ENCODE measurements around the gene ALG6. TPM values are rescaled to one million over a fixed set of nuclear protein-coding genes. Genes with fewer than 3 reads are reported as not detected.
"Not testable (repeated sequence)": the region's sequence is repeated elsewhere in the genome, so short reads cannot be mapped to it uniquely, and the experiment has no call there.

ALG6 gene
- total RNA-seq, 1 donor from 2014 or later, result 11.0 TPM

GRCh38 chr1:63328122-63328521, 39.3 kb upstream of the ALG6 start:
- no peak for DNase-seq (ENCODE audit: extremely low read depth, low read depth, low spot score)

GRCh38 chr1:63328781-63329180, 38.6 kb upstream of the ALG6 start:
- DNase-seq (ENCODE audit: extremely low read depth, low read depth, low spot score), result no peak

GRCh38 chr1:63329621-63330330, 37.7 kb upstream of the ALG6 start:
- no peak for DNase-seq (ENCODE audit: extremely low read depth, low read depth, low spot score)

- DNase-seq (ENCODE audit: extremely low read depth, low read depth, low spot score), result no peak
These were observed 37.0 kb upstream of the ALG6 start for GRCh38 chr1:63330331-63330916.

GRCh38 chr1:63342402-63342801, 25.0 kb upstream of the ALG6 start:
- no peak for DNase-seq (ENCODE audit: extremely low read depth, low read depth, low spot score)

- DNase-seq (ENCODE audit: extremely low read depth, low read depth, low spot score), result no peak
These were observed 23.5 kb upstream of the ALG6 start for GRCh38 chr1:63343922-63344321.

GRCh38 chr1:63350320-63350719, 17.1 kb upstream of the ALG6 start:
- no peak for DNase-seq (ENCODE audit: extremely low read depth, low read depth, low spot score)

GRCh38 chr1:63352736-63353135, 14.7 kb upstream of the ALG6 start:
- DNase-seq (ENCODE audit: extremely low read depth, low read depth, low spot score), result no peak

GRCh38 chr1:63356234-63356633, 11.2 kb upstream of the ALG6 start:
- DNase-seq (ENCODE audit: extremely low read depth, low read depth, low spot score), result not testable (repeated sequence)

- no peak for DNase-seq (ENCODE audit: extremely low read depth, low read depth, low spot score)
These were observed 7.9 kb upstream of the ALG6 start for GRCh38 chr1:63359561-63359960.

GRCh38 chr1:63362073-63362472, 5.4 kb upstream of the ALG6 start:
- no peak for DNase-seq (ENCODE audit: extremely low read depth, low read depth, low spot score)

- no peak for DNase-seq (ENCODE audit: extremely low read depth, low read depth, low spot score)
These were observed 4.8 kb upstream of the ALG6 start for GRCh38 chr1:63362578-63362977.

GRCh38 chr1:63363014-63363413, 4.4 kb upstream of the ALG6 start:
- no peak for DNase-seq (ENCODE audit: extremely low read depth, low read depth, low spot score)

- no peak for DNase-seq (ENCODE audit: extremely low read depth, low read depth, low spot score)
These were observed 566 bp upstream of the ALG6 start for GRCh38 chr1:63366908-63367214.

GRCh38 chr1:63368131-63368530, 704 bp downstream of the ALG6 start:
- DNase-seq (ENCODE audit: extremely low read depth, low read depth, low spot score), result no peak

GRCh38 chr1:63379583-63379982, 12.2 kb downstream of the ALG6 start:
- no peak for DNase-seq (ENCODE audit: extremely low read depth, low read depth, low spot score)

- no peak for DNase-seq (ENCODE audit: extremely low read depth, low read depth, low spot score)
These were observed 14.3 kb downstream of the ALG6 start for GRCh38 chr1:63381741-63382140.

GRCh38 chr1:63401945-63402344, 34.5 kb downstream of the ALG6 start:
- DNase-seq (ENCODE audit: extremely low read depth, low read depth, low spot score), result no peak

GRCh38 chr1:63403386-63403785, 36.0 kb downstream of the ALG6 start:
- no peak for DNase-seq (ENCODE audit: extremely low read depth, low read depth, low spot score)

- no peak for DNase-seq (ENCODE audit: extremely low read depth, low read depth, low spot score)
These were observed 37.6 kb downstream of the ALG6 start for GRCh38 chr1:63405021-63405420.

GRCh38 chr1:63405987-63406386, 38.6 kb downstream of the ALG6 start:
- DNase-seq (ENCODE audit: extremely low read depth, low read depth, low spot score), result no peak

GRCh38 chr1:63407002-63407401, 39.6 kb downstream of the ALG6 start:
- DNase-seq (ENCODE audit: extremely low read depth, low read depth, low spot score), result no peak

GRCh38 chr1:63408331-63408730, 40.9 kb downstream of the ALG6 start:
- DNase-seq (ENCODE audit: extremely low read depth, low read depth, low spot score), result no peak

Measured in glomerular endothelial cell (primary cell).